Breast epithelium (tissue), 3 donors: ENCODE results near the gene ANGPT4.

Experiments used
- CTCF ChIP-seq, 3 donors: fragments of 450-650 bp; IDR thresholded peaks; one replicate each; pipeline ENCODE4 v1.5.1; 2016 to 2017; ENCODE audit warnings: antibody characterized with exemption in 3 of 3, mild to moderate bottlenecking in 3 of 3, moderate library complexity in 3 of 3
- POLR2A ChIP-seq: fragments of 450-650 bp; IDR thresholded peaks from one replicate; pipeline ENCODE4 v1.6.1; 2016; ENCODE audit warnings: antibody characterized with exemption, mild to moderate bottlenecking, moderate library complexity
- POLR2AphosphoS5 ChIP-seq, 3 donors: sonication (generic); formaldehyde crosslinking; IDR thresholded peaks; one replicate each; pipeline ENCODE4 v1.6.1; 2017; ENCODE audit warnings: antibody characterized with exemption in 3 of 3

DNA sequence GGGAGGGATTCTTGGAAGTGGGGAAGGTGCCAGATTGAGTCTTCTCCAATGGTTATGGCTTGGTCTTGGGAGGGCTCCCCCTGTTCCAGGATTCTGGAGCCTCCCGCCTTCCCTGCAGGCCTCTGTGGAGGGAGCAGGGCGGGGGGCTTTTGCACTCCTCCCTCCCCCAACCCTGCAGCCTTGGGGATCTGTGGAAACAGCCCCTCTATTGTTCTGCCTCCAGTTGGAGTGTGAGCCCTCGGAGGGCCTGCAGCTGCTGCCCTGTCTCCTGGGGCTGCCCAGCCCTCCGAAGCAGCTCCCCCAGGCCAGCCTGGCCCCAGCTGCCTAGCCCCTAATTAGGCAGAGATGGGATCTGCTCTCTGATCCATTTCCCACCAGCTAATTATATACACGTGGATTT lies 67.9 kb downstream of the ANGPT4 start:
- TF ChIP-seq CTCF (IDR thresholded peaks at IDR 0.05) (no peak), POLR2A (no peak), POLR2AphosphoS5 (IDR thresholded peaks at IDR 0.05) (no peak)
